Motor neuron (in vitro differentiated cells): ENCODE data around the gene EGFL6. TPM values are rescaled to one million over a fixed set of nuclear protein-coding genes. Genes with fewer than 3 reads are reported as not detected.

ENCODE experiments used
- ATAC-seq, 8 experiments: fragments of 200-7000 bp; cut with Tn5 transposase; replicated peaks in 6 of 8; 2 replicates each; pipeline ENCODE4 v1.8.0; 2021; ENCODE audit warnings: mild to moderate bottlenecking in 8 of 8, moderate library complexity in 8 of 8
- H3K27ac ChIP-seq, 2 donors: fragments of 250-450 bp; sonication (Bioruptor Pico); 2 replicates each; pipeline ENCODE4 v1.9.0; 2021; ENCODE audit warnings: antibody characterized with exemption in 2 of 2, mild to moderate bottlenecking in 2 of 2, moderate library complexity in 1 of 2
- H3K4me1 ChIP-seq, 2 donors: fragments of 250-450 bp; sonication (Bioruptor Pico); replicated peaks in 1 of 2; 2 replicates each; pipeline ENCODE4 v1.6.1; 2021; ENCODE audit warnings: antibody characterized with exemption in 2 of 2, mild to moderate bottlenecking in 2 of 2, moderate library complexity in 1 of 2
- H3K4me3 ChIP-seq, 5 donors: fragments of 250-450 bp; sonication (Bioruptor Pico); 2 replicates each; pipeline ENCODE4 v1.9.0; 2021; ENCODE audit warnings: antibody characterized with exemption in 5 of 5, mild to moderate bottlenecking in 5 of 5, moderate library complexity in 4 of 5
- WGBS, 10 experiments: fragments of 450-650 bp; shearing (Covaris generic); methylation state at CpG; one replicate each; pipeline ENCODE4 v1.0.0; 2022; 5-methylcytosine and 5-hydroxymethylcytosine counted together
- in situ Hi-C, 9 experiments: fragments of 400-800 bp; cut with MboI; loops; one replicate each; pipeline ENCODE4 v1.15.0; 2021; ENCODE audit warnings: low sequenced_read_pairs in 9 of 9, low pct_unique_long_range_greater_than_20kb in 2 of 9; ENCODE audit not compliant: unreplicated experiment in 9 of 9
- total RNA-seq, 8 experiments: library from RNA; unstranded; fragments of 300-600 nt; gene quantifications; 2 replicates each; pipeline versions ENCODE4 v1.2.3 to v1.2.4, GENCODE V29; 2022

EGFL6 gene, protein sequence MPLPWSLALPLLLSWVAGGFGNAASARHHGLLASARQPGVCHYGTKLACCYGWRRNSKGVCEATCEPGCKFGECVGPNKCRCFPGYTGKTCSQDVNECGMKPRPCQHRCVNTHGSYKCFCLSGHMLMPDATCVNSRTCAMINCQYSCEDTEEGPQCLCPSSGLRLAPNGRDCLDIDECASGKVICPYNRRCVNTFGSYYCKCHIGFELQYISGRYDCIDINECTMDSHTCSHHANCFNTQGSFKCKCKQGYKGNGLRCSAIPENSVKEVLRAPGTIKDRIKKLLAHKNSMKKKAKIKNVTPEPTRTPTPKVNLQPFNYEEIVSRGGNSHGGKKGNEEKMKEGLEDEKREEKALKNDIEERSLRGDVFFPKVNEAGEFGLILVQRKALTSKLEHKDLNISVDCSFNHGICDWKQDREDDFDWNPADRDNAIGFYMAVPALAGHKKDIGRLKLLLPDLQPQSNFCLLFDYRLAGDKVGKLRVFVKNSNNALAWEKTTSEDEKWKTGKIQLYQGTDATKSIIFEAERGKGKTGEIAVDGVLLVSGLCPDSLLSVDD
- total RNA-seq, result 1 to 10 TPM in 4 of 8 experiments, under 1 TPM in 4; 0.33 to 6.8 (median 2.0) TPM

- 37% methylated on average over 5 of the region's 57 CpGs; no CpG with 5 or more reads in 9 of the 10 experiments for WGBS, 10 experiments
- in situ Hi-C loops, result no loop called here
These were observed at the start of gene EGFL6 for GRCh38 chrX:13569479-13570260. EGFL6 (plus strand) TSS chrX:13569601; CDS start chrX:13569862, 261 bp downstream.

DNA sequence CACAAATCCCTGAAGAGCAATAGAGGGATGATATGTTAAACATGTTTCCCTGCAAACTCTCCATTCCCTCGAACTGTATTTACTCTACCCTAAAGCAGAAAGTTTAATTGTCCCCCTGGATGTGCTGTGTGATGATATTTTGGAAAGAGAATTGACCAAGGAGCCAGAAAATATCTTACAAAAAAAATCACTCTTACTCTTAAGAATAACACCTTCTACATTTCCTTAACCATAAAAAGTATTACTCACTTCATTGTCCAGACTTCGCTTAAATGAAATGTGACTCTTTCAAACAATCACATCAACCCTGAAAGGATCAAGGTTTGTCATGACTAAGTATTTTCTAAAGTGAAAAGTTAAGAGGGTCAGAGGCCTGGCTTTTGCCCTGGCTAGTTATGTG, 49.0 kb upstream of the EGFL6 start:
- no peak overlapping the region for H3K27ac ChIP-seq
- ATAC-seq, result no peak
- H3K4me3 ChIP-seq, result no peak overlapping the region
- in situ Hi-C loops, result loop anchor here in 6 of 9 experiments (25.0 kb wide), 2 partner anchors 117 to 517 kb away; partner anchors contain the start of gene GEMIN8 (in 6 of the 6)
- 60 to 100% (median 92%) methylated on average over 1 to 2 of the region's 2 CpGs; no CpG with 5 or more reads in 5 of the 10 experiments for WGBS, 10 experiments
- no peaks in the 10 kb centered on the region for H3K4me1 ChIP-seq

More at GRCh38 chrX:13569479-13570260, at the start of gene EGFL6:
- ATAC-seq, result peak in 6 of 8 experiments; percentile 24 to 91 (median 78)
- Histone ChIP-seq H3K27ac (no peak within 1 kb of the TSS), H3K4me1 (no peaks in the 10 kb centered on the region), H3K4me3 (peak within 1 kb of the TSS; percentile 32 to 46 (median 34))

- Histone ChIP-seq H3K27ac (no peak overlapping the region), H3K4me3 (no peak overlapping the region), H3K4me1 (no peaks in the 10 kb centered on the region)
- 0 to 100% (median 87%) methylated on average over 1 to 2 of the region's 2 CpGs; no CpG with 5 or more reads in 7 of the 10 experiments for WGBS, 10 experiments
- peak in 1 of 8 experiments; percentile 62 for ATAC-seq
- in situ Hi-C loops, result loop anchor here in 6 of 9 experiments (25.0 kb wide), 2 partner anchors 116 to 516 kb away; partner anchors contain the start of gene GEMIN8 (in 6 of the 6)
These were observed 48.5 kb upstream of the EGFL6 start for GRCh38 chrX:13520936-13521335.

- in situ Hi-C loops, result loop anchor here in 6 of 9 experiments (25.0 kb wide), 2 partner anchors 114 to 514 kb away; partner anchors contain the start of gene GEMIN8 (in 6 of the 6)
- 50 to 100% (median 71%) methylated on average over 1 of the region's 1 CpG; no CpG with 5 or more reads in 7 of the 10 experiments for WGBS, 10 experiments
- ATAC-seq, result no peak
These were observed 46.6 kb upstream of the EGFL6 start for GRCh38 chrX:13522811-13523210.

GRCh38 chrX:13533726-13534125, 35.7 kb upstream of the EGFL6 start:
- in situ Hi-C loops, result no loop called here
- Histone ChIP-seq H3K4me3 (no peak overlapping the region), H3K27ac (no peak overlapping the region), H3K4me1 (no peaks in the 10 kb centered on the region)
- peak in 2 of 8 experiments; percentile 22 to 61 for ATAC-seq
- 10 to 69% (median 67%) methylated on average over 1 to 2 of the region's 3 CpGs; no CpG with 5 or more reads in 7 of the 10 experiments for WGBS, 10 experiments

More at GRCh38 chrX:13522811-13523210, 46.6 kb upstream of the EGFL6 start:
- no peak overlapping the region for H3K27ac ChIP-seq
- H3K4me3 ChIP-seq, result no peak overlapping the region
- no peaks in the 10 kb centered on the region for H3K4me1 ChIP-seq

DNA sequence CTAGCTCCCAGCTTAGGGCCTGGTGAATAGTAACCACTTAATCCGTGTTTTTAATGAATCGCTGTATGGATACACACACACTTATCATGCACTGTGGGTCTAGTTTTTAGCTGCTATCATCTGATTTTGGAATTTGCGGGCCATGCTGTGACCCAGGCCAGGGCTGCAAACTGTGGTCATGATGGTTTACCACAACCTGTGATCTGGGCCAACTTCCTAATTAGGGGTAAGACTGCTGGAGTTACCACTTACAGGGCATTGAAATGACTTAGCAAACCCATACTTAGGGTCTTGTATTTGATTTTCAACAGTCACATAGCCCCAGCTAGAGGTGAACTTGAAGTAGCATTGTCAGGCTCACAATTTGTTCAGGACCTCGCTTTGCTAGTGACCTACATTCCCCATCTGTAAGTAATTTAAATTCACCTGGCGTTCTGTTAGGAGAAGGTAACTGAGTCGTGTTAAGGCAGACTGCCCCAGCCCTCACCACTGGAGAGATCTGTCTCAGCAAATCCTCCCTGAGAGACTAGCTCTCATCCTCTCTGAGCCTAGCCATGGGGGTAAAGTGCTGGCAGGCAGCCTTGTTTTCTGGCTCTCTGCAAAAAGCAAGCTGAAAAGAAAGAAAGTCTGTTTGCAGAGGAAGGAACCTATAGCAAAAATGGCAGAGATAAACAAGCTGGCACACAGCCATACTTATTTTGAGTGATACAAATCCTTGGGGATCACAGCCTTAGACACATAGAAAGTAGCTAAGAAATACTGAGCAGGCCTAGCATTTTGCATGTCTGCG, 33.8 kb upstream of the EGFL6 start:
- Histone ChIP-seq H3K27ac (no peak overlapping the region), H3K4me1 (no peaks in the 10 kb centered on the region), H3K4me3 (no peak overlapping the region)
- WGBS, 10 experiments, result 64 to 100% (median 97%) methylated on average over 1 to 5 of the region's 7 CpGs; no CpG with 5 or more reads in 6 of the 10 experiments
- ATAC-seq, result no peak
- in situ Hi-C loops, result no loop called here

- no peak for ATAC-seq
- Histone ChIP-seq H3K27ac (no peak overlapping the region), H3K4me1 (no peaks in the 10 kb centered on the region), H3K4me3 (no peak overlapping the region)
- in situ Hi-C loops, result no loop called here
- 0 to 71% methylated on average over 1 to 2 of the region's 4 CpGs; no CpG with 5 or more reads in 8 of the 10 experiments for WGBS, 10 experiments
These were observed 32.9 kb upstream of the EGFL6 start for GRCh38 chrX:13536551-13536950.

- Histone ChIP-seq H3K27ac (no peak overlapping the region), H3K4me3 (no peak overlapping the region), H3K4me1 (no peaks in the 10 kb centered on the region)
- no peak for ATAC-seq
- WGBS, 10 experiments, result 80 to 97% (median 93%) methylated on average over 1 to 3 of the region's 3 CpGs; no CpG with 5 or more reads in 7 of the 10 experiments
- in situ Hi-C loops, result no loop called here
These were observed 31.0 kb upstream of the EGFL6 start for GRCh38 chrX:13538414-13538813.

GRCh38 chrX:13540602-13541001, 28.8 kb upstream of the EGFL6 start:
- no peak for ATAC-seq
- WGBS, 10 experiments, result 86% methylated on average over 2 of the region's 2 CpGs; no CpG with 5 or more reads in 9 of the 10 experiments
- Histone ChIP-seq H3K4me1 (no peaks in the 10 kb centered on the region), H3K4me3 (no peak overlapping the region), H3K27ac (no peak overlapping the region)
- in situ Hi-C loops, result no loop called here

- in situ Hi-C loops, result no loop called here
- Histone ChIP-seq H3K4me3 (no peak overlapping the region), H3K27ac (no peak overlapping the region), H3K4me1 (no peaks in the 10 kb centered on the region)
- ATAC-seq, result no peak
- WGBS, 10 experiments, result 5 to 100% (median 90%) methylated on average over 1 to 2 of the region's 2 CpGs; no CpG with 5 or more reads in 5 of the 10 experiments
These were observed 23.7 kb upstream of the EGFL6 start for GRCh38 chrX:13545726-13546125.

- H3K27ac ChIP-seq, result no peak overlapping the region
- in situ Hi-C loops, result no loop called here
- H3K4me3 ChIP-seq, result no peak overlapping the region
- no peak for ATAC-seq
- no peaks in the 10 kb centered on the region for H3K4me1 ChIP-seq
These were observed 21.7 kb upstream of the EGFL6 start for GRCh38 chrX:13547671-13548070.

DNA sequence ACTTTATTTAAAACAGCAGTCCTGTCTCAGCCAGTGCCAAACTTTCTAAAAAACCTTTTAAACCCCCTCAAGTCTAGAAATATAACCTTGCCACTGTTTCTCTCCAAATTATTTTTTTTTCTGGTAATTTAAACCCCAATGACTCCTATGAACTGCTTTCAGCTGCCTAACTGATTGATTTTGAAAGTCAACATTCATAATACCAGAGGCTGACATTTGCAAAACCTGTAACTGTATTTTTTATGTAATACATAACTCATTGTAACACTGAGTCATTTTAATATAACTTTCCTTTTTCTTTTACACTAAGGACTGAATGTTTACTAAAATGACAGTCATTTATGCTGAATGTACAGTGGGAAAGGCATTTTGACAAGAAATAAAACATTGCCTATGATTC, 19.1 kb upstream of the EGFL6 start:
- Histone ChIP-seq H3K27ac (no peak overlapping the region), H3K4me1 (no peaks in the 10 kb centered on the region), H3K4me3 (no peak overlapping the region)
- in situ Hi-C loops, result no loop called here
- ATAC-seq, result no peak
